GM11168 (cell line): ENCODE measurements around the gene HMGXB3.

Experiments used
- in situ Hi-C: fragments of 300-500 bp; cut with MboI; formaldehyde crosslinking; loops from one replicate; pipeline ENCODE4 v1.12.0; 2022; ENCODE audit warnings: low sequenced_read_pairs; ENCODE audit not compliant: unreplicated experiment

HMGXB3 gene, protein sequence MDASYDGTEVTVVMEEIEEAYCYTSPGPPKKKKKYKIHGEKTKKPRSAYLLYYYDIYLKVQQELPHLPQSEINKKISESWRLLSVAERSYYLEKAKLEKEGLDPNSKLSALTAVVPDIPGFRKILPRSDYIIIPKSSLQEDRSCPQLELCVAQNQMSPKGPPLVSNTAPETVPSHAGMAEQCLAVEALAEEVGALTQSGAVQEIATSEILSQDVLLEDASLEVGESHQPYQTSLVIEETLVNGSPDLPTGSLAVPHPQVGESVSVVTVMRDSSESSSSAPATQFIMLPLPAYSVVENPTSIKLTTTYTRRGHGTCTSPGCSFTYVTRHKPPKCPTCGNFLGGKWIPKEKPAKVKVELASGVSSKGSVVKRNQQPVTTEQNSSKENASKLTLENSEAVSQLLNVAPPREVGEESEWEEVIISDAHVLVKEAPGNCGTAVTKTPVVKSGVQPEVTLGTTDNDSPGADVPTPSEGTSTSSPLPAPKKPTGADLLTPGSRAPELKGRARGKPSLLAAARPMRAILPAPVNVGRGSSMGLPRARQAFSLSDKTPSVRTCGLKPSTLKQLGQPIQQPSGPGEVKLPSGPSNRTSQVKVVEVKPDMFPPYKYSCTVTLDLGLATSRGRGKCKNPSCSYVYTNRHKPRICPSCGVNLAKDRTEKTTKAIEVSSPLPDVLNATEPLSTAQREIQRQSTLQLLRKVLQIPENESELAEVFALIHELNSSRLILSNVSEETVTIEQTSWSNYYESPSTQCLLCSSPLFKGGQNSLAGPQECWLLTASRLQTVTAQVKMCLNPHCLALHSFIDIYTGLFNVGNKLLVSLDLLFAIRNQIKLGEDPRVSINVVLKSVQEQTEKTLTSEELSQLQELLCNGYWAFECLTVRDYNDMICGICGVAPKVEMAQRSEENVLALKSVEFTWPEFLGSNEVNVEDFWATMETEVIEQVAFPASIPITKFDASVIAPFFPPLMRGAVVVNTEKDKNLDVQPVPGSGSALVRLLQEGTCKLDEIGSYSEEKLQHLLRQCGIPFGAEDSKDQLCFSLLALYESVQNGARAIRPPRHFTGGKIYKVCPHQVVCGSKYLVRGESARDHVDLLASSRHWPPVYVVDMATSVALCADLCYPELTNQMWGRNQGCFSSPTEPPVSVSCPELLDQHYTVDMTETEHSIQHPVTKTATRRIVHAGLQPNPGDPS (N-terminal part only)

DNA sequence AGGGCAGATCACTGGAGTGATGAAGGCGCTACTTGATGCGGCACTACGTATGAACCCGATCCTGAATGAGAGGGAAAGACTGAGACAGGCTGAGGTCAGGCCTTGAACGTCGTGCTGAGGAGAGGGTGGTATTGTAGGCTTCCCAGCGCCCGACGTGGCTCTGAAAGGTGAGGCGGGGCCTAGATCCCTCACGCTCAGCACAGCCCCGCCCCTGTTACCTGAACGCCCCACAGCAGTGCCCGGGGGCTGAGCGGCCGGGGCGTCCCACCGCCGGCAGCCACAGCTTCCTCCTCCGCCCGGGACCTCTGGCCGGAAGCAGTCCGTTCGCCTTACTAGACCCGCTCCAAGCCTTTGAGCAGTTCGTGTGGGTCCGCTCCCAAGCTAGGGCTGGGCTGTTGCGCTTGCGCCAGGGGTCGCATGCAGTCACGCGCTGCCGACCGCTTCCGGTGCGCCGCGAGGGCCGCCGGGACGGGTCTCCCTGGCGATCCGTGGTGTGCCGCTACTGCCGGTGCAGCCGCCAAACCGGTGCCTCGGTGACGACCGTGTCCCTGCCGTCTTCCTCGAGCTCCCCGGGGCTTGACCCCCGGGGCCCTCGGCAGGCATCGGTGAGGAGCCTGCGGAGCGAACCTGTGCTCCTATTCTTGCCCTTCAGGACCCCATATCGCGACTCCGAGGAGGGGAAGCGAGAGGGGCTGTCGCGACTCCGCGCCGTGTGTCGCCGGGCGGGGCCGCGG is at the start of gene HMGXB3, which contains the start of gene TIGD6:
Gene HMGXB3, plus strand, starts transcription at position 484 of the 734 bp plus-strand sequence. CDS start 4,114 bp downstream, outside the sequence.
Gene TIGD6, minus strand, starts transcription at position 399 of the 734 bp plus-strand sequence. CDS start 4,306 bp downstream, outside the sequence.
- in situ Hi-C loops = no loop called here

DNA sequence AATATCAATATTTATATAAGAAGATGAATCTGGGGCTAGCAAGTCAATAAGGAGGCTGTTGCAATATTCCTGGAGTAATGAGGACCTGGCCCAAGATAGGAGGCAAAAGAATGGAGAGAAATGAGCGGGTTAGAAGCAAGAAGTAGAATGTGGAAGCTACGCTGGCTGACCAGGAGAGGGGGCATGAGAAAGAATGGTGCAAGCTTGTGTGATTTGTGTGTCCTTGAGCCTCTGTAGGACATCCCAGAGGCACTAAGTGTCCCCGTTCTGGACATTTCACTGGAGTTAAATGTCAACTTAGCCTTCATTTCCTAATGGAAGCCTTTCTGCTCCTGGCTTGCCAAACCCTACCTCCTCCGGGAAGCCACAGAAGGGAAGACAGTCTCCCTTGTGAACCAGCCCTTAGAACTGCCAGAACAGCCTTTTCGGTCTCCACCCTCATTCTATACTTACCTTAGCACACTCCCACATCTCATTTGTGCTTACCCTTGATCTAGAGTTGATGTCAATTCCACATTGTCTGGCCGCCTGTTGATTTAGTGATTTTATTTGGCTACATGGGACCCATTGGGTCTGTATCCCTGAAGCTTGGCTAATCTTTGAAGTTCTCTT is 49.3 kb upstream of the HMGXB3 start:
- in situ Hi-C loops = no loop called here

DNA sequence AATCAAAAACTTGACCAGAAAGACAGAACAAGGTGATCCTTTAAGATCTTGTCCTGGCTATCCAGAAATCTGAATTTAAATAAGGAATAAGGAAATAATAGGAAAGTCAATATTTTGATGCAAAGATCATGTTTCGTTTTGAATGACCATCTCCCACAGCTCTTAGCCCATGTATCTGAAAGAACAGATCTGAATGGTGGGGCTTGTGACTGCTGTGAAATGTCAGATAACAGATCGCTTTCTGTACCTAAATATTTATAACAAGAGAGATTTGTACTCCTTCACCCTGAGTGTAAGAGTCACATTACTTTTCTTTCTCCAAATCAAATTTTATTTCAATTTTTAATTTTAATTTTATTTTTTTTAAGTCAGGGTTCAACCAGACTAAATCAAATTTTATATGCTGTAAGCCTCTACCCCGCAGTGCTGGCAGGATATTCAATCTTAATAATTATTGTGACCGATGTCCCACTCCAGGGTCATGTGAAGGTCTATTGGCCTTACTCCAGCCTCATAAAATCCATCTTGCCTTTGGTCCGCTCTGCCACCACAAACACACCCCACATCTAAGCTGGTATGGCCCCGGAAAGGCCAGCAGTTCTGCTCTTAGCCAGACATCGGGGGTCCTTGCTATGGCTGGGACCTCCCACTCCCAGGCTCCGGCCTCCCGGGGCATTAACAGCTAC is 47.0 kb upstream of the HMGXB3 start:
- in situ Hi-C loops = no loop called here

DNA sequence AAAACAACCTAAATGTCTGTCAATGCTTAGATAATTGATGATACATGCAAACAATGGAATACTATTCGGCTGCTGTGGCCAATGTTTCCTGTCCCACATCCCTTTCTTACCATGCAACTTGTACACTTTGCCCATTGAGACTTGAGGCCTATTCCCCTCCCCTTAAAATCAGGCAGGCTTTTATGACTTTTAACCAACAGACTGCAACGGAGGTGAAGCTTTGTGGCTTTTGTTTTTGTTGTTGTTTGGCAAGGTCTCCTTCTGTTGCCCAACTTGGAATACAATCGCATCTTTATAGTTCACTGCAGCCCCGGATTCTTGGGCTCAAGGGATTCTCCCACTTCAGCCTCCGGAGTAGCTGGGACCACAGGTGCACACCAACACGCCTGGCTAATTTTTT is 45.7 kb upstream of the HMGXB3 start:
- in situ Hi-C loops = no loop called here

DNA sequence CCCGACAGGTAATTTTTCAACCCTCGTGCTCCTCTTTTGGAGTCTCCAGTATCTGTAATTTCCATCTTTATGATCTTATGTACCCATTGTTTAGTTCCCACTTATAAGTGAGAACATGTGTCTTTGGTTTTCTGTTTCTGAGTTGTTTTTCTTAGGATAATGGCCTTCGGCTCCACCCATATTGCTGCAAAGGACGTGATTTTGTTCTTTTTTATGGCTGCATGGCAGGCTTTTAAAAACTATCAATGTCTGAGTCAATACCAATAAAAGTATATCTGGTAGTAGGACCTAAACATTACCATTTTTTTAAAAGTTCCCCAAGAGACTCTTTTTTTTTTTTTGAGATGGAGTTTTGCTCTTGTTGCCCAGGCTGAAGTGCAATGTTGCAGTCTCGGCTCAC is 43.9 kb upstream of the HMGXB3 start:
- in situ Hi-C loops = no loop called here

DNA sequence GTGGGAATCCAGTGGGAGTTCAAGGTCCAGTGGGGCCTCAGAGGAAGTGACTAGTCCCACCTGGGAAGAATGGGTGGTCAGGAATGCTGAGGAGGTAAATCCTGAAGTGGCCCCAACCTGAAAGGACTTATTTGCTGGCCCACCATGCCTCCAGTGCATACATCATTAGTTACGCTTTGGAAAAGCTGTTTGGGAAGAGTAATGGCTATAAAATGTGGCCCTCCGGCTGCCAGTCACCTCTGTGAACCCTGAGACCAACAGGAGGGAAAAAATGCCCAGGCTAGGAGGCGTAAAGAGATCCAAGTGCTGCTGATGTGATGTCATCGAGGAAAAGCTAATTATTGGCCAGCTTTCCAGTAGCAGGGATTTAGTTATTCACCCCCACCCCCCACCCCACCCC is 42.7 kb upstream of the HMGXB3 start:
- in situ Hi-C loops = no loop called here

DNA sequence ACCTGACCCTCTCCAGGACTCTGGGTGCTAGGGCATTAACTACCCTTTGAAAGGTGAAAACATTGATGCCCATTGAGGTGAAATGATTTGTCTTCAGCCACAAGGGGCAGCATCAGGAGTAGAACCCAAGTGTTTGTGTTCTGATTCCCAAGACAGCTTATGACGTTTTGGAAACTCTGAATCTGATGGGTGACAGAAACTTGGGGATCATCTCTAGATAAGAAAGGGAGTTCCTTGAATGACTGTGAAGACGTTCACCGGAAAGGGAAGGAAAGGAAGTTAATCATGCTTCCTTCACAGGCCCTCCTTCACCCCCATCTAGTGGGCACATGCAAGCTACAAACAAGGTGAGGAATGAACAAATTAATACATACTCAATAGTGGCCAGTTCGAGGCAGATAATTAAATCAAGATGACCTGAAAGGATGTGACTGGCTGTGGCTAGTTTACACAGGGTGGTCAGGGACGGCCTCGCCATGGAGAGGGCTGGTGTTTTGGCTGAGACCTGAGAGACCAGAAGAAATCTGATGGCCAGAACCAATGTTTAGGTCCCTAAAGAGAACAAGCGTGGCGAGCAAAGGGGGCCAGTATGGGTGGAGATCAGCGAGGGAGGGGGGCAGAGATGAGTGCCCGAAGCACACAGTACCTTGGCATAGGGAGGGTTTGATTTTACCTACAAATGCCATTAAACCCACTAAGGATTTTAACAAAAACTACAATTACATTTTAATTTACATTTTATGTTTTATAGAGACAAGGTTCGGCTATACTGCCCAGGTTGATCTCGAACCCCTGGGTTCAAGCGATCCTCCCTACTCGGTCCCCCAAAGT is 40.9 kb upstream of the HMGXB3 start:
- in situ Hi-C loops = loop anchor here (10.0 kb wide), 1 partner anchor 105 kb away; no protein-coding TSS in a partner anchor

DNA sequence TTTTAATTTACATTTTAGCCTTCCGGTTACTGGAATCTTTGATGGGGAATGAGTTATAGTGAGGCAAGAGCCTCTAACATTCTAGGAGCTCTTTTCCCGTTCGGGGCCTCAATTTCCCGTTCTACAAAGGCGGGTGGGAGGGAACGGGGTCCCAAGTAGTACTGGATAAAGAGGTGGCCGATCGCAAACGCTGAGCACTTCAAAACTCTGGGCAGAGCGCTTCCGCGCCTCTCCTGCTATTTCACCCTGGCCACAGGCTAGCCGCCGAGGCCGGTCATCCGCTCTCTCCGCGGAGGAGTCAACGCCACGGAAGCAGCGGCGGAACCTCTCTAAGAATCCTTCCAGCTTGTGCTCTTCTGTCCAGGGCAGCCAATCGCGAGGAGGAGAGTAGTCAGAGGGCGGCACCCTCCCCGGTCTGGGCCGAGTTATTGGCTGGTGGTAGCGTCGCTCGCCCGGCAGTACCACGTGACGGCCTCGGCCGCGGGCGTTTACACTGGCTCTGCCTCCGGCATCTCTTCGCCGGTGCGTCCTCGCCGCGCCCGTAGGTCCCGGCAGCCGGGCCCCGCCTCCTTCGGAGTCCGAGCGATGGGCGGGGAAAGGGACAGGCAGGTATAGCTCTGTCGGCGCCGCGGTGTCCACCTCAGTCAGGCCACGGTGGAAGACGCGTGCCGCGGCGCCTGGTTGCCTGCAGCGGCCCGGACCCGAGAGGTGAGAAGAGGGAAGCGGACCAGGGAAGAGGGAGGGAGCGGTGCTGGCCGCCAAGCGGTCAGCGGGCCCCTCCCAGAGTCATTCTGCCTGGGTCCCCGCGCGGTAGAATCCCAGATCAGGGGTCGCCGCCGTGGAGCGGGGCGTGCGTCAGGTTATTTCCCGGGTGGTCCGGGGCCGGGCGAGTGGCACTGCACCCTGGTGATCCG is 40.0 kb upstream of the HMGXB3 start, which contains the start of gene SLC26A2:
Gene SLC26A2, plus strand, starts transcription at position 487 of the 914 bp plus-strand sequence. CDS start 16,895 bp downstream, outside the sequence.
- in situ Hi-C loops = loop anchor here (10.0 kb wide), 1 partner anchor 106 kb away; no protein-coding TSS in a partner anchor

DNA sequence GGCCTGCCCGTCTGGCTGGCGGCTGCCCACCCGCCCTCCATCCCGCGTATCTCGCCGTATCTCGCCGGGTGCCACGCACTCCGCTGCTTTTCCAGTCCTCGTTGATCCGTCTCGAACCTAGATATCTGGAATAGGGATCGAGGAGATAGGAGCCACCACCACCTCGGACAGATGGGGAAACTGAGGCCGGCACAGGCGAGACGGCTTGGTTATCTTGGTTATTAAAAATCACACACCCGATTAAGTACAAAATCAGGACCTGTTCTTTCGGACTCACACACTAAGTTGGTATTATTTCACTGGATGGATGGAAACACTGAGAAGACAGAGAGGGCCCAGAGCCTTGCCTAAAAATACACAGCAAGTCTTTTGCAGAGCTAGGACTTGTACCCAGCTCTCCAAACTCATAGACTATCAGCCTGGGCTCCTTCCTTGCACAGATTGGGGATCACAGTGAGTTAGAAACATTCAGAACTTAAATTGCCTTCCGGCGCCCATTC is 39.3 kb upstream of the HMGXB3 start:
- in situ Hi-C loops = loop anchor here (10.0 kb wide), 1 partner anchor 106 kb away; no protein-coding TSS in a partner anchor

DNA sequence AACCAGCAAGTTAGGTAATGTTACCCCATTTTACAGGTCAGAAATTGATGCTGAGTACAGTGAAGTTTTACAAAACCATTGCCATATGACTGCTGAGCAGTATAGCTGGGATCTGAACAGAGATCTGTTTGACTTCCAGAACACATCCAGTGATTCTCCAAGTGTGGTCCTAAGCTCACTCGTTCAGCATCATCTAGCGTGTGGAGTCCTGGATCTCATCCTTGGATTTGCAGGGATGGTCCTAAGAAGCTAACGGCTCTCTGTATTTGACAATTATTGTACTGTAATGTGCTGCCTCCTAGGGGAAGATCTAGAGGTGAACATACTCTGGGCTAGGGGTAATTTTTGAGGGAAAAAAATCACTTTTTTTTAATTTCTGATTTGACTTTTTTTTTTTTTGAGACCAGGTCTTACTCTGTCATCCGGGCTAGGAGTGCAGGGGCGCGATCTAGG is 38.6 kb upstream of the HMGXB3 start:
- in situ Hi-C loops = loop anchor here (10.0 kb wide), 1 partner anchor 107 kb away; no protein-coding TSS in a partner anchor

DNA sequence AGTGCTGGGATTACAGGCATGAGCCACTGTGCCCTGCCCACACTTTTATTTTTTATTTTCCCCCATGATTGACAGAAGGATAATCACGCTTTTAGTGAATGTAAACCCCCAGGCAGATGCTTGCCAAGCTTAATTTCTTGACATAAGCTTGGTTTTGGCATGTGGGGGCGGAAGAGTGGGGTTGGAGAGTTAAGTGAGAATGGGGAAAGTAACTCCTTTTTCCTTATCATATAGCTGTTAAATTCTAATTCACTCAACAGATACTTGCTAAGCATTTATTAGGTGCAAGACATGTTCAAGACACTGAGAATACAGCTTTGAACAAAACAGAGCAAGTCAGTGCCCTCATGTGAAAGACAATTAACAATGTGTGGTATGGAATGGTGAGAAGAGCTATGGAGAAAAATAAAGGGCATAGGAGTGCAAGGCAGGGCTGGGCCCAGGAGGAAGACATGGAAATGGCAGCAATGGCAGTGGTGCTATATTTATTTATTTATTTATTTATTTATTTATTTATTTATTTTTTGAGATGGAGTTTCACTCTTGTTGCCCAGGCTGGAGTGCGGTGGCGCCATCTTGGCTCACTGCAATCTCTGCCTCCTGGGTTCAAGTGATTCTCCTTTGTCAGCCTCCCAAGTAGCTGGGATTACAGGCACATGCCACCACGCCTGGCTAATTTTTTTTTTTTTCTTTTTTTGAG is 37.8 kb upstream of the HMGXB3 start:
- in situ Hi-C loops = loop anchor here (10.0 kb wide), 1 partner anchor 108 kb away; no protein-coding TSS in a partner anchor

DNA sequence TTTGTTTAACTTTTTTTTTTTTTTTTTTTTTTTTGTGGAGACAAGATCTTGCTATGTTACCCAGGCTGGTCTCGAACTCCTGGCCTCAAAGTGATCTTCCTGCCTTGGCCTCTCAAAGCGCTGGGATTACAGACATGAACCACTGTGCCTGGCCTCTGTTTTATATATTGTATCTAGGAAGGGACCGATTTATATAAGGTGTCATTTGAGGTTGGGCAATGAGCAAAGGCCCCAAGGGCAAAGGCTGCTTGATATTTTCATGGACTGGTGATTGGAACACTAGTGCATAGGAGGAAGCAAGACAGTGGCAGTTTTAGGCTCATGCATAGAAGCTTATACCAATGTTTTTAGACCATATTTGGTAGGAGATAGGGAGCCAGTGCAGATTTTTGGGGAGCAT is 36.8 kb upstream of the HMGXB3 start:
- in situ Hi-C loops = loop anchor here (10.0 kb wide), 1 partner anchor 109 kb away; no protein-coding TSS in a partner anchor

DNA sequence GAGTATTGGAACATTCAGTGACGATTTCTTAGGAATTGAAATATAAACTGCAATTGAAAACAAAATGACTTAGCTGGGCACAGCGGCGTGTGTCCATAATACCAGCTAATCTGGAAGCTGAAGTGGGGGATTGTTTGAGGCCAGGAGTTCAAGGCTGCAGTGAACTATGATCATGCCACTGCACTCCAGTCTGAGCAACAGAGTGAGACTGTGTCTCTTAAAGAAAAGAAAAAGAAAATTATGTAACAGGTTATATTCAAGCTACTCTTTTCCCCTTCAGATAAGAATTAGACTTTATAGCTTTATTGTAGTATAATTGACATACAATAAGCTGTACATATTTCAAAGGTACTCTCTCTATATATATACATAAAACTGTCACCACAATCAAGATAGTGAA is 33.6 kb upstream of the HMGXB3 start:
- in situ Hi-C loops = loop anchor here (10.0 kb wide), 1 partner anchor 112 kb away; no protein-coding TSS in a partner anchor

DNA sequence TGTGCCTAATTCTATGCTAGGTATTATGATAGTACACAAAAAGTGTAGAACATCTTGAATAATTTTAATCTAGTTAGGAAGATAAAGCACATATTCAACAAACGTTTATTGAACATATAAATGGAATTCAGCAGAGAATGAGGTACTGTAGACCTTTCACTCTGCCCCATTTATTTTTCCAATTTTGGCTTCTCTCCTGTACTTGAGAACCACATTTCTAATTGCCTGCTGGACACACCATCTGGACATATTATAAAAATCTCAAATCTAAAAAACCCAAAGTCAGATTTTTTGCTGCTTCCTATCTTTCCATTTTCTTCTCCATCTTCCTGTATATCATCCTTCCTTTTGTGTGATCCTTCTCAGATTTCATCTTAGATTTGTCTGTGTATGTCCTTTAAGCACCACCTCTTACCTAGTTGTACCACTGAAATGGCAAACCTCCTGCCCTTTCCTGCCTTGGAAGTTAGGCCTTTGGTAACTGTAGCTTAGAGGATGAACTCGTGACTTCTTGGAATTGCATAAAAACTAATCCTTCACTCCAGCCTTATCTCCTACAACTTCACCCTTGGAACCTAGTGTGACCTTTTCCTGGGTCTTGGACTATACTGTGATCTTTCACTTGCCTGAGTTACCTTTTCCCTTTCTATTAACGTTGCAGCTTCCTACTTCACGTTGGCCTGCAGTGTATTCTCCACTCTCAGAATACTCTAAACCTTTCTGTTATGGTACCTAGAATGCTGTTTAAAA is 31.2 kb upstream of the HMGXB3 start:
- in situ Hi-C loops = loop anchor here (10.0 kb wide), 1 partner anchor 115 kb away; no protein-coding TSS in a partner anchor

DNA sequence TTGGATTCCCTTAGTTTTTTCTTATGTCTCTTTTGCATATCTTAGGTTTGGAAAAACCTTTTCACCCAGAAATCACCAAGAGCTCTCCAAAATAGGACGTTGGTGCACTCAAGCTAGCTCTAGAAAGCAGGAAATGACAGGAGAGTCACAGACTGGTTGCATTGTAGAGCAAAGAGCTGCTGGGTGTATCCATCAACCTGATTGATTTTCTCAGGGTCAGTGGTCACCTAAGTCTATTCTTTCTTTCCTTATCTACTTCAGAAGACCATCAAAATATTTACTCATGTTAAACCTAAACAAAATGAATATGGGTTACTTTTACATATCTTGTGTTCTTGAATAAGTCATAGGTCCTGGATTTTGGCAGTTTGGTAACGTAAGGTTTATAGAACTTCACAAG is 25.1 kb upstream of the HMGXB3 start:
- in situ Hi-C loops = no loop called here
